GM18867 (cell line): ENCODE results near the gene NRTN.
"Not testable (repeated sequence)": the region's sequence is repeated elsewhere in the genome, so short reads cannot be mapped to it uniquely, and the experiment has no call there.

Experiments
- ATAC-seq: cut with Tn5 transposase; IDR thresholded peaks from one replicate; pipeline ENCODE4 v1.9.1; 2021; ENCODE audit warnings: mild to moderate bottlenecking, moderate library complexity; ENCODE audit not compliant: unreplicated experiment

The NRTN gene

GRCh38 chr19:5832527-5833216 lies 27.8 kb downstream of the NRTN start:
- ATAC-seq, result no peak

GRCh38 chr19:5837761-5838352 lies 33.0 kb downstream of the NRTN start:
- no peak for ATAC-seq

- ATAC-seq, result no peak
Measured at GRCh38 chr19:5838353-5839064, 33.6 kb downstream of the NRTN start.

- ATAC-seq, result no peak
Measured at GRCh38 chr19:5839065-5840017, 34.5 kb downstream of the NRTN start, which contains the start of gene FUT6. Gene FUT6, minus strand, starts transcription at chr19:5839702. Its CDS starts 7,135 bp downstream, at chr19:5832567.

GRCh38 chr19:5841735-5842111 lies 36.9 kb downstream of the NRTN start:
- not testable (repeated sequence) for ATAC-seq

- ATAC-seq, result no peak
Measured at GRCh38 chr19:5843295-5843927, 38.5 kb downstream of the NRTN start.

- no peak for ATAC-seq
Measured at GRCh38 chr19:5844456-5845433, 39.9 kb downstream of the NRTN start.

- not testable (repeated sequence) for ATAC-seq
Measured at GRCh38 chr19:5847846-5848245, 43.0 kb downstream of the NRTN start.

- ATAC-seq, result not testable (repeated sequence)
Measured at GRCh38 chr19:5848621-5849020, 43.8 kb downstream of the NRTN start.

- ATAC-seq, result no peak
Measured at GRCh38 chr19:5850189-5850588, 45.3 kb downstream of the NRTN start.

GRCh38 chr19:5850743-5851293 lies 46.0 kb downstream of the NRTN start:
- ATAC-seq, result no peak

GRCh38 chr19:5851302-5851701 lies 46.4 kb downstream of the NRTN start, which contains the start of gene FUT3:
Gene FUT3, minus strand, starts transcription at chr19:5851449.
- ATAC-seq, result no peak

- ATAC-seq, result not testable (repeated sequence)
Measured at GRCh38 chr19:5854121-5854520, 49.3 kb downstream of the NRTN start.

- not testable (repeated sequence) for ATAC-seq
Measured at GRCh38 chr19:5855151-5855550, 50.3 kb downstream of the NRTN start.

GRCh38 chr19:5857203-5858081 lies 52.6 kb downstream of the NRTN start:
- no peak for ATAC-seq

- no peak for ATAC-seq
Measured at GRCh38 chr19:5863030-5863665, 58.3 kb downstream of the NRTN start.

- ATAC-seq, result no peak
Measured at GRCh38 chr19:5864013-5864720, 59.3 kb downstream of the NRTN start.
